DND-41 (cell line): ENCODE results near the gene SRD5A1.

ENCODE experiments used
- CTCF ChIP-seq: IDR thresholded peaks from 2 replicates; pipeline ENCODE4 v1.5.1; 2012; ENCODE audit warnings: borderline replicate concordance, low read length, moderate library complexity, mild to moderate bottlenecking; ENCODE audit not compliant: poor library complexity, severe bottlenecking; ENCODE audit errors: extremely low read depth
- EZH2 ChIP-seq: IDR thresholded peaks from 3 replicates; pipeline ENCODE4 v1.6.1; 2012; ENCODE audit warnings: borderline replicate concordance, low read depth, mild to moderate bottlenecking, moderate library complexity, low read length, inconsistent platforms; ENCODE audit not compliant: severe bottlenecking

GRCh38 chr5:6606884-6607558 lies 26.2 kb upstream of the SRD5A1 start:
- no peak for TF ChIP-seq CTCF
- TF ChIP-seq EZH2: no peak
